Endometrial microvascular endothelial cells (primary cell): ENCODE data around the gene MRPL54. TPM values are rescaled to one million over a fixed set of nuclear protein-coding genes. Genes with fewer than 3 reads are reported as not detected.

Experiments used
- total RNA-seq: library from RNA; depleted of rRNA; stranded (reverse); fragments of >200 nt; gene quantifications from one replicate; pipeline ENCODE4 v1.2.3, GENCODE V29; 2015; ENCODE audit errors: inconsistent ontology term

Gene MRPL54
- total RNA-seq, 1 donor from 2014 or later: 88.7 TPM

Other genes starting within 250 kb of the MRPL54 start
- gene TEKTIP1, start 223.5 kb upstream of the MRPL54 start, total RNA-seq: not detected
- 121 TPM for gene MFSD12, start 205.1 kb upstream of the MRPL54 start, total RNA-seq
- gene HMG20B, start 189.7 kb upstream of the MRPL54 start, total RNA-seq: 79.4 TPM
- gene GIPC3, start 177.2 kb upstream of the MRPL54 start, total RNA-seq: 0.28 TPM
- 4.2 TPM for gene TBXA2R, start 155.8 kb upstream of the MRPL54 start, total RNA-seq
- gene CACTIN, start 135.9 kb upstream of the MRPL54 start, total RNA-seq: 46.6 TPM
- 38.0 TPM for gene PIP5K1C, start 62.2 kb upstream of the MRPL54 start, total RNA-seq
- not detected for gene TJP3, start 54.3 kb upstream of the MRPL54 start, total RNA-seq
- gene APBA3, start 990 bp upstream of the MRPL54 start, total RNA-seq: 46.8 TPM
- gene RAX2, start 9.5 kb downstream of the MRPL54 start, total RNA-seq: not detected
- gene MATK, start 23.7 kb downstream of the MRPL54 start, total RNA-seq: not detected
- gene ZFR2, start 106.4 kb downstream of the MRPL54 start, total RNA-seq: not detected
- not detected for gene ATCAY, start 118.0 kb downstream of the MRPL54 start, total RNA-seq
- gene NMRK2, start 170.4 kb downstream of the MRPL54 start, total RNA-seq: not detected
- 127 TPM for gene DAPK3, start 208.4 kb downstream of the MRPL54 start, total RNA-seq
- gene EEF2, start 222.8 kb downstream of the MRPL54 start, total RNA-seq: 2,011 TPM
- gene PIAS4, start 245.1 kb downstream of the MRPL54 start, total RNA-seq: 39.8 TPM